CD4-positive, alpha-beta T cell treated with Interferon gamma for 1 hour (primary cell): ENCODE data around the gene PLIN5.

Experiments
- DNase-seq: peaks from one replicate; pipeline ENCODE4 v3.0.0-alpha.2; 2020

The PLIN5 gene

GRCh38 chr19:4534836-4535658 is at the start of gene PLIN5:
PLIN5 (minus strand) TSS chr19:4535224; CDS start chr19:4534074, 1,150 bp downstream.
- peak; percentile 62 for DNase-seq

- no peak for DNase-seq
These were observed 49.1 kb upstream of the PLIN5 start for GRCh38 chr19:4583961-4584669.

- DNase-seq, result no peak
These were observed 48.2 kb upstream of the PLIN5 start for GRCh38 chr19:4582980-4583842.

DNA sequence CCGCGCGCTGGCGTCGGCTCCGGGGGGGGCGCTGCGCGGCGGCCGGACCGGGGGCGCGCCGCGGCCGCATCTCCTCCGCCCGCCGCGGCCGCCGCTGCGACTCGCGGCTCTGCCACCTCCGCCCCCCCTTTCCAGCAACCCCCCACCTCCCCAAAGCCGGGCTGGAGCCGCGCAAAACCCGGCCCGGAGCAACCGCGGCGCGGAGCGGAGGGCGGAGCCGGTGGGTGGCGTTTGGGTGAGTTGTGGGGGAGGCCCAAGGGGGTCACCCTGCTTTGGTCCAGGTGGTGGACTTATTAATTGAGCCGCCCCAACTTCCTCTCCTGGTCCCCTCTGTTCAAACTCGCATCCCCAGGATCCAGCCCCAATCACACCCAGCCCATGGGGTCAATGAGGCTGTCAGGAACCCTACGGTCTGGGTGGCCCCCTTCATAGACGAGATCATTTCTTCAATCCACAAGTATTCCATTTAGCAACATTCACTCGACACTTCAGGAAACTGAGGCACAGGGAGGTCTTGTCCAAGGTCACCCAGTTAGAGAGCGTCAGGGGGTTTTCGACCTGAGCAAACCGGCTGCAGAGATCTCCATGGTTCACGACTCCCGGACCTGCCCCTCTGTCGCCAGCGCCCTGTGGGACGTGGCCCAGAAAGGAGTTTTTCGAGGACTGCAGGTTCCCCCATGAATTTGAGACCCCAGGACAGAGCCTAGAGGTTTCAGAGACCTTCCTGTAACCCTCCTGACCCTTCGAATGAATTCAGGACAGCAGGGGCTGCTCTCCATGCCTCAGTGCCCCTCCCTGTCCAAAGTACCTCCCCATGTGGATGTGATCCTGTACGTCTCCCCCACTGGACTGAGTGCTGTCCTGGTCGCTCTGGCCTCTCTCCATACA is 46.9 kb upstream of the PLIN5 start:
- no peak for DNase-seq

- DNase-seq, result no peak
These were observed 46.1 kb upstream of the PLIN5 start for GRCh38 chr19:4580961-4581665.

DNA sequence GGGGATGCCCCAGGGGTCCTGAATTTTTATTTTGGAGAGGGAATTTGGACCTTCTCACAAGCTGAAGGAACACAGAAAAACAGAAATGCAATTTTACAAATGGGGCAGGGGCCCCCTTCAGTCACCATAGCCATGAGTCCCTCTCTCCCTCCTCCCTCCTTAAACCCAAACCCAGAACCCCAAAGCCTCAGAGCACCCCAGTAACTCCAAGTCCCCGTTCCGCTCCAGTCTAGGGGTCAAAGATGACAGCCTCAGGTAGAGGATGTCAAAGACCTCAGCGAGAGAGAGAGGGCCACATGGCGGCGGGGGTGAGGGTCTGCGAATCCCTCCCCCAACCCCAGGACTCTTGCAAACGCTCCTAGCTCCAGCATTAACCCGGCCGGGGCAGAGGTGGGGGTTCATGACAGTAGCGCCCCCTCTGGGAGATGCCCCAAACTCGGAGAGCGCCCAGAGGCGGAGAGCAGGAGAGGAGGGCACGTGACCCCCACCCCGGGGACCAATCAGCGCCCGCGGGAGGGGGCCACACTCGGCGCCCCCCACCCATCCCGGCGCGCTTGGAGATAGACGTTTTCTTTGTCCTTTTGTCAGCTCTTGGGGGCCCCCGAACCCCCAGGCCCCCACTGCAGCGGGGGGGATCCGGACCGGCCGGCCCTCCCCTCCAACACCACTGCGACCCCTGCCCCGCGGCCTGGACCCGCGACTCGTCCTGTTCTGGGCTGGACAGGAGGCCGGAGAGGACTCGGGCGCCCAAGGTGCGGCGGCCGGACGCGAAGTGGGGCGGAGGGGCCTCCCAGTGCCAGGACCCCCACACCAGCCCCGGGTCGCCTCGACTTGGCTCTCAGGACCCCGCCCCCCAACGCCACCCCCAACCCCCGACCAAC is 45.2 kb upstream of the PLIN5 start:
- DNase-seq, result no peak

DNA sequence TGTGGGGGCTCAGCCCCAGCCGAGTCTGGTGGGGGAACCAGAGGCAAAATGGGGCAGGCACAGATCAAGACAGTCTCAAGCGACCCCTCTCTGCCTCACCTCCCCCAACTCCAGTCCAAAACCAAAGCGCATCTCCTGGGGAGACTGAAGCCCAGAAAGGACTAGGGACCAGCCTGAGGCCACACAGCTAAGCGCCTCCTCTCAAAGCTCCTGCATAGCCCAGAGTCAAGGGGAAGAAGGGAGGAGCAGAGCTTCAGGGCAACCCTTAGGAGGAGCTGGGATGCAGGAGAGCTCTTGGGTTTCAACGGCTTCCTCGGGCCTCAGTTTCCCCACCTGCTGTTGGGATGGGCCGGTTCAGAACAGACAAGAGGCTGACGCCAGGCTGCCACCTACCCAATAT is 44.4 kb upstream of the PLIN5 start:
- DNase-seq, result no peak

DNA sequence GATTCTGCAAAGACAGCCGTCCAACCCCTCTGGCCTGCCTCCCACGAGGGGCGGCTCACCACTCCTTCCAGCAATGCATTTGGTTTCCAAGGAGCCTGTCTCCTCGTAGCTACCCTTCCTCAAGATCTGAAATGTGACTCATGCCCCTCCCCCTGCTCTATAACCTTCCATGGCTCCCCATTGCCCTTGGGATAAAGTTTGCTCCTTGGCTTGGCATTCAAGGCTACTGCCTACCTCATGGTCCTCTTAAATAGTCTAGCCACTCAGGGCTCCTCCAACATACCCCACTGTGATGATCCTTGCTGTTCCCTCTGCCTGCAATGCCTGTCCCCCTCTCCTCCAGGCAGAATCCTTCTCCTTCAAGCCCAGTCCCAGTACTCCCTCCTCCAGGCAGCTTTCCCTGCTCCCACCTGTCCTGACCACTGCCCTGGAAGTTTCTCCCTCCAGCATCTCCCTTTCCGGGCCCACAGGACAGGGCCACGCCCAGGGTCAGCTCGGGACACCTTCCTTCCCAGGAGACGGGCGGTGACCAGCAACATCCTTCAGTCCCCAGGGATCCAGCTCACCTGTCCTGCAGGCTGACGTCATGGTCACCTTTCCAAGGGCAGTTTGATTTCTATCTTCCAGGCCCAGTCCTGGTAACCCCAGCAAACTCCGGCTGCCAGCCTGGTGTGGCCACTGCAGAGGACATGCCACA is 43.7 kb upstream of the PLIN5 start:
- DNase-seq, result no peak

GRCh38 chr19:4577020-4577782 is 42.2 kb upstream of the PLIN5 start:
- no peak for DNase-seq

- DNase-seq, result peak; percentile 53
These were observed 41.3 kb upstream of the PLIN5 start for GRCh38 chr19:4576016-4576933.

GRCh38 chr19:4575267-4576015 is 40.4 kb upstream of the PLIN5 start:
- no peak for DNase-seq

- no peak for DNase-seq
These were observed 38.7 kb upstream of the PLIN5 start for GRCh38 chr19:4573682-4574081.

DNA sequence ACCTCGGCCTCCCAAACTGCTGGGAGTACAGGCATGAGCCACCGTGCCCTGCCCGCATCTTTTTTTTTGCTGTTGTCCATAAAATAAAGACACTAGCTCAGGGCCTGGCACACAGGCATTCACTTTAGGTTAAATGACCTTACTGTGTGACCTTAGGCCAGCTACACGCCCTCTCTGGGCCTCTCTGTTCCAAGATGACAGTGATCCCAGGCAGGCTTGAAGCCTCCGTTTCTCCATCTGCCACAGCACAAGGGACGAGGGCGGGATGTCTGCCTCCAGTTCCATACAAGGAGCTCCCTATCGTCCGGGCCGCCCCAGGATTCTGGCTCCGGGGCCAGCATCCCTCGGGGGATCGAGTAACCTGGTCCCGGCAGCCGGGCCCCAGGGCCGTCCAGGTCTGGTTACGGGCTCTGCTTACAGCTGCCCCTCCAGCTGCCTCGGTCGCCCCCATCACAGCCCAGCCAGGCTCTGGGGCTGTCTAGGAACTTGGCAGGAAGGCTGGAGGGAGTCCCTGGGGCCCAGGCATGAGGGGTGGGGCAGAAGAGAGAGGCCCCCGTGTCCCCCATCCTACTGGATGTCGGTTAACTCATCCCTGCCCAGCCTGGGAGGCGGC is 36.4 kb upstream of the PLIN5 start:
- DNase-seq, result no peak

DNA sequence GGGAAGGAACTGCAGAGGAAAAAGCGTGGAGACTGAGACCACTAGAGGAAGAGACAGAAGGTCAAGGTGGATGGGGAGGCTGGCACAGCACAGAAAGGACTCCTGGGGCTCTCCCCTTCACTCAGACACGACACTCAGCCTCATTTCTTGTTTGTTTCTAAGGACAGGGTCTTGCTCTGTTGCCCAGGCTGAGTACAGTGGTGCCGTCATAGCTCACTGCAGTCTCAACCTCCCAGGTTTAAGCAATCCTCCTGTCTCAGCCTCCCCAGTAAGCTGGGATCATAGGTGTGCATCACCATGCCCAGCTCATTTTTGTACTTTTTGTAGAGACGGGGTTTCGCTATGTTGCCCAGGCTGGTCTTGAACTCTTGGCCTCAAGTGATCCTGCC is 35.9 kb upstream of the PLIN5 start:
- no peak for DNase-seq

- DNase-seq, result no peak
These were observed 35.4 kb upstream of the PLIN5 start for GRCh38 chr19:4570402-4570801.

- DNase-seq, result no peak
These were observed 33.9 kb upstream of the PLIN5 start for GRCh38 chr19:4568886-4569285.

- DNase-seq, result peak; percentile 63
These were observed 32.6 kb upstream of the PLIN5 start for GRCh38 chr19:4567584-4568071.
